GM18520 (cell line): ENCODE measurements around the gene NTMT1.

Experiments
- ATAC-seq: cut with Tn5 transposase; IDR thresholded peaks from one replicate; pipeline ENCODE4 v1.9.1; 2021; ENCODE audit not compliant: unreplicated experiment

NTMT1 gene

DNA sequence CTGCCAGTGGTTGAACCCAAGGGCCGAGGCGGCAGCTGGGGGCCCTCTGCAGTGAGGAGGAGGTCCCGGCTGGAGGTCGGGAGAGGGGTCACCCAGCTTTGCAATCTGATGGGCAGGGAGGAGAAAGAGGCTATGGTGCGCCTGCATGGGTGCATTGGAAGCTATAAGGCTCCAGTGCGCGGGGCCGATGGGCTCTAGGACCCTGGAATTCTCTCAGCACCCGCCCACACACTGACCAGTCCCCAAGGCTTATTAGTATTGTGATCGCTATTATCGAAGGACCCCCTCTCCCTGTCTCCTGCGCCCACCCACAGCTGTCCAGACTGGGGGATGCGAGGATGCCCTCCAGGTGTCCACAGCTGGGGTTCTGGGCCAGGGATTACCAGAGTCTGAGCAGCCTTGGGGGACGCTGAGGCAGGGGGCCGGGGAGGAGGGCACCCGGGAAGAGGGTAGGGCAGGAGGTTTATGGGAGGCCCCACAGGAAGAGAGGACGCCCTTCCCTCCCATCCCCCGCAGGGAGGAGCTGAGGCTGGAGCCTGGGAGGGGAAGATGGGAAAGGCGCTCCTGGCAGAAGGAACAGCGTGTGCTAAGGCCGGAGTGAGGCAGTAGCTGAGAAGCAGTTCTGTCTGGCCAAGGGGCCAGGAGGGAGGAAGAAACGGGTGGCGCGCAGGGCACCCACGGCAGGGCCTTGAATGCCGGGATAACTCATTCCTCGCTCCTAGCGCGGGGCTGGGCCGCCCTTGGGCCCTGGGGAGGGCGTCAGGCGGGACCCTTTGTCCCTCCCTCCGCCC, 29.2 kb upstream of the NTMT1 start:
- no peak for ATAC-seq

- no peak for ATAC-seq
Measured at GRCh38 chr9:129597355-129598088, 28.4 kb upstream of the NTMT1 start.

- no peak for ATAC-seq
Measured at GRCh38 chr9:129598089-129598596, 27.8 kb upstream of the NTMT1 start.

DNA sequence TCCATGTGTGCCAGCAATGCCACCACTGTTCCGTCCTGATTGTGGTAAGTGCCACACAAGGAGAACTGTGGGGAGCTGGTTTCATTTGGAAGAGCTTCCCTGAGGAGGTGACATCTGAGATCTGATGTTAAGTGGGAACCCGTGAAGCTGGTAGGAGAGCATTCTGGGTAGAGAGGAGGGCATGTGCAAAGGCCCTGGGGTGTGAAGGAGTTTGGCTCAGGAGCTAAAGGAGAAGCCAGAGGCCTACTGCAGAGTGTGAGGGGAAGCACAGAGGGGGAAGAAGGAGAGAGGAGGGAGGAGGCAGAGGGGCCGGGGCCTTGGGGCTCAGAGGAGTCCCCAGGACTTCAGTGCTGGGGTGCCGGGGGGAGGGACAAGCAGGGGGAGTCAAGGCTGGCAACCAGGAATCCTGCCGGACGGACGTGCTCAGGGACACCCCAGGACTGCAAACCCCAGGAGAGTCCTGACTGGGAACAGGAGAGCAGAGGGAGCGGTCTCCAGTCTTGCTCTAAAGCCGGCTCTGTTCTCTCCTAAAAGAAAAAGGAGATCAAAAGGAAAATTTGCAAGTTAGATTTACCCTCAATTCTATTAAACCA, 24.8 kb upstream of the NTMT1 start:
- ATAC-seq = no peak

GRCh38 chr9:129602598-129603415, 23.2 kb upstream of the NTMT1 start:
- no peak for ATAC-seq

DNA sequence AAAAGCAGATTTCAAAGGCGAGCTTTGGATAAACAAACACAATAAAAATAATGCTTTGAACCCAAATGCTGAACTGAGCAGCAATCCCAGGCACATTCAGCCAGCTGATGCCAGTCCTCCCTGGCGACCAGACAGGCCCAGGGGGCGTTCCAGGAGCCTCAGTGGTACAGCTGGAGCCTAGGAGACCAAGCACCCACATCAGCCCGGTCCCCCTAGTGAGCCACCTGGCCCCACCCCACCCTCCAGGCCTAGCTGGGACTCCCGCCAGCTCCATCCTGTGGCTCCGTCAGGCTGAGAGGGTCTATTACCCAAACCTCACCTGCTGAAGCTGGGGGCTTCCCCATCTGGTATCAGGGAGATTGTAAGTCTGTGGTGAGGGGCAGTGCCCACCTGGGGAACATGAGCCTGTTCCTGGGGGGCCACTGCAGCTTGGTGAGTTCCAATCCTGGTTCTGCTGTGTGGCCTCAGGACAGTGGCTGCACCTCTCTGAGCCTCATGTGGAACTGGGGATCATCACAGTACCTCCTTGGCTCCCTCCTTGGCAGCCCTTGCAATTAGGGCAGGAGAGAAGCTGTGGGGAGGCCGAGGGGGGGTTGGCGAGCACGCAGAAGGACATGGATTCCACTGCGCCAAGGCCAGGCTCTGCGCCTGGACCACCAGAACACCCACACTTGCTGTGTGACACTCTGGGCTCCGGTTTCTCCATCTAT, 21.8 kb upstream of the NTMT1 start:
- no peak for ATAC-seq

- ATAC-seq = no peak
Measured at GRCh38 chr9:129604766-129605163, 21.2 kb upstream of the NTMT1 start.

GRCh38 chr9:129606161-129607026, 19.6 kb upstream of the NTMT1 start:
- no peak for ATAC-seq

DNA sequence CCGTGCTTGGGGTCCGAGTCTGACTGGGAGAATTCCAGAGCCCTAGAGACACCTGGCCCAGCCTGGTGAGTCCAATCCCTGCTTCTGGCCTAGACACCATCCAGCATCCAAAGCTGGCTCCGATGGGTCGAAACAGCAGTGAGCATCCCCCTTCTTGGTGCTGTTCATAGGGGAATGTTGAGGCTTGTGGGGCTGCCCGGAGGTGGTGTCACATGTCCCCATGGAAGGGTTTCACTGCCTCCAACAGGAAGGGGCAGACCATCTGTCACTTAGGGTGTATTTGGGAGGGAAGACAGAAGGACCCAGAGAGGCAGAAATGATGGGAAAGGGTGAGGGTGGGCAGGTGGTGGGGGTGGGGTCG, 19.0 kb upstream of the NTMT1 start:
- ATAC-seq = no peak

GRCh38 chr9:129608561-129609481, 17.1 kb upstream of the NTMT1 start:
- ATAC-seq = no peak

DNA sequence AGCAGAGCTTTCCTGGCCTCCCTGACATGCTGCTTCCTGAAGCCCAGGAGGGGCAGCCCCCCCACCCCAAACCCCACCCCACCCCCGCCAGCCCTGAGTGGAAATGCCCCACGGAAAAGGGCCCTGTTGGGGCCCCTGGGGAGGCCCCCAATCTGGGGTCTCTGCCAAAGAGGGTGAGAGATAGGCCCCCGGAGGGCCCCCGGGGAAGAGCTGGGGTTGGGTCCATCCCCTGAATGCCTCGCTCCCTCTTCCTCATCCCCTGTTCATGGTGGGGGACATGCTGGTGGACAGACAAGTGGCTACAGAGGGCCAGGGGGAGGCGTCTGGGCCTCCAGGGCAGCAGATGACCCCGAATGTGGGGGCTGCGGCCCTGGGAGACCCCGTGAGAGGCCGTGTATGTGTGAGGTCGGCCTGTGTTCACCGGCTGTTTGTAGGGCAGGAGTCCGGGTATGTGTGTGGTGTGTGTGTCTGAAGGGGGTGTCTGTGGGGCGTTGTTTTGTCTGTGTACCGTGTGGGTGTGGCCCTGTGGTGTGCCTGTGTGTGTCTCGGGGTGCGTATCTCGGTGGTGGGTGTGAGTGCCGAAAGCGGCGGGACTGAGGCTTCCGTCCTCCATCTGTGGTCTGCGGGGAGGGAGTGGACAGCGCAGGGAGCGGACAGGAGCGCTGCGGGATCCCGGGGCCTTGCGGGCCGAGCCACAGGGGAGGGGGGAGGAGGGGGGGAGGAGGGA, 16.3 kb upstream of the NTMT1 start:
- ATAC-seq = no peak

DNA sequence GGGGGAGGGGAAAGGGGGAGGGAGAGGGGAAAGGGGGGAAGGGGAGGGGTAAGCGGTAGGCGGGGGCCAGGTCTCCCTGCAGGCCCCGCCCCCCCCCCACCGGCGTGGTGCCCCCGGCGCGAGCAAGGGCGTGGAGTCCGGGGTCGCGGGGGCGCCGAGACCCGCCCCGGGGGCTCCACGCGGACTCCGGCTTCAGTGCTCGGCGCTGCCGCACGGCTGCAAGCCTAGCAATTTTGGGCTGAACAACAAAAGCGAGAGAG, 15.8 kb upstream of the NTMT1 start:
- no peak for ATAC-seq

GRCh38 chr9:129610473-129611306, 15.3 kb upstream of the NTMT1 start:
- ATAC-seq = no peak

DNA sequence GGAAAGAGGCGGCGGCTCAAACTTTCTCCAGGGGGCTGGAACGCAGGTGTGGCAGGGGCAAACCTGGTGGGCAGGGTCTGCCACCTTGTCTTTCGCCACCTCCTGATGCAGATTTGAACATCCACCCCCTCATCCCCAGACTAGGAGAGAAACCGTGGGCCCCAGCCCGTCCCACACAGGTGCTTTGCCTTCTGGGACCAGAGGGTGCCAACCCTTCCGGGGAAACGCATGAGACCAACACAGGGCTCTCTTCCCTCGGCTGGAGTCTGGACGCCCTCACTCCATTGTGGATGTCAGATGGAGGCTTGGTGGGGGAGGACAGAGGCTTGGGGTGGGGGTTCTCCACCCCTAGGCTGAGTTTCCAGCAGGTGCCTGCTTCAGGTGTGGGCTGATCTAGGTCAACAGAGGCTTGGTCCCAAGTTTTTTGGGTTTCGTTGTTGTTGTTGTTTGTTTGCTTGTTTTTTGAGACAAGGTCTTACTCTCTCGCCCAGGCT, 14.6 kb upstream of the NTMT1 start:
- ATAC-seq = no peak

- no peak for ATAC-seq
Measured at GRCh38 chr9:129612123-129612522, 13.8 kb upstream of the NTMT1 start.

GRCh38 chr9:129612815-129613519, 13.0 kb upstream of the NTMT1 start:
- ATAC-seq = no peak
